Mucosa of rectum (tissue), 2 donors: ENCODE data around the gene GNGT1.
A peak's percentile ranks its signal among the peaks of the same experiment; 100 is the strongest.

Source experiments
- H3K27ac ChIP-seq, 2 donors: one replicate each; pipeline ENCODE4 v1.7.0; 2013; ENCODE audit warnings: inconsistent platforms in 2 of 2, low read depth in 2 of 2, low read length in 2 of 2
- H3K27me3 ChIP-seq, 2 donors: one replicate each; pipeline ENCODE4 v1.7.0; 2013; ENCODE audit warnings: low read length in 2 of 2; ENCODE audit not compliant: control insufficient read depth in 2 of 2, insufficient read depth in 2 of 2
- H3K36me3 ChIP-seq, 2 donors: one replicate each; pipeline ENCODE4 v1.7.0; 2013; ENCODE audit warnings: low read length in 2 of 2; ENCODE audit not compliant: control insufficient read depth in 2 of 2, insufficient read depth in 2 of 2
- H3K4me1 ChIP-seq, 2 donors: one replicate each; pipeline ENCODE4 v1.7.0; 2013; ENCODE audit warnings: low read length in 2 of 2, mild to moderate bottlenecking in 1 of 2; ENCODE audit not compliant: control insufficient read depth in 2 of 2, insufficient read depth in 2 of 2
- H3K4me3 ChIP-seq, 2 donors: one replicate each; pipeline ENCODE4 v1.7.0; 2013; ENCODE audit warnings: low read length in 2 of 2
- H3K9ac ChIP-seq, 2 donors: one replicate each; pipeline ENCODE4 v1.7.0; 2013; ENCODE audit warnings: low read length in 2 of 2, low read depth in 1 of 2, mild to moderate bottlenecking in 1 of 2
- H3K9me3 ChIP-seq, 2 donors: one replicate each; pipeline ENCODE4 v1.7.0; 2013; ENCODE audit warnings: low read length in 2 of 2; ENCODE audit not compliant: control insufficient read depth in 2 of 2
- donor health status: healthy.
- donor health status: Normal muscosa, but diverticular disease.

Gene GNGT1

DNA sequence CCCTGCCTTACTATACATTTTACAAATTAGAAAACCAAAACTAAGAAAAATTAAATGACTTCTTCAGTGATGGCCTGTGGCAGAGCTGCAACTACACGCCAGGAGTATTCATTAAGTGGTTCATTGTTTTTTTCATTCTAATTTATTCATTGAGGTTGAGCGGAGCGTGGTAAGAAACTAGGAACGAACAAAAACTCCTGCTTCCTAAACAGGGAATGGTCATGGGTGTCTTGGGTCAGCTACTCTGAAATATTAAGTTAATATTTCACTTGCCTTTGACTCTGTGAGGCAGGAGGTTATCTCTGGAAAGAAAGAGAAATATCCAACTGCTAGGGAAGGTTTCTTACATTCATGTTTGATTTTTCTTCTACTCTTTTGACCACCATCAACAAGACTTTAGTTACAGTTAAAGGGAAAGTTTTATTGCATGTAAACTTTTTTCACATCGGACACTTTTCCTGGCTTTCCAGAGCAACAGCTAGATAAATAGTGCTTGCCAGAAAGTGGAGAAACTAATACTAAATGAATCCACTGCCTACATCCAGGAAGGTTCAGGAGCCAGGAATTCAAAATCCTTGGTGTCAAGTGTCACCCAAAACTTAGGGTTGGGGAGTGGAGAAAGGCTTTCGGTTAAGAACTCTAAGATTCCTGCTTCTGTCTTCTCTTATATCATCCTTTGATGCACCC, 14.3 kb downstream of the GNGT1 start:
- H3K4me1 ChIP-seq, result no peaks in the 10 kb centered on the region
- peaks cover 5 to 8% of the 10 kb centered on the region in 2 donors for H3K27me3 ChIP-seq
- peak overlapping the region in 1 of 2 donors; percentile 58 for H3K27ac ChIP-seq
- H3K36me3 ChIP-seq, result no peaks in the 10 kb centered on the region
- H3K9ac ChIP-seq, result no peak overlapping the region
- no peaks in the 10 kb centered on the region for H3K9me3 ChIP-seq
- H3K4me3 ChIP-seq, result peak overlapping the region in 1 of 2 donors; percentile 16

DNA sequence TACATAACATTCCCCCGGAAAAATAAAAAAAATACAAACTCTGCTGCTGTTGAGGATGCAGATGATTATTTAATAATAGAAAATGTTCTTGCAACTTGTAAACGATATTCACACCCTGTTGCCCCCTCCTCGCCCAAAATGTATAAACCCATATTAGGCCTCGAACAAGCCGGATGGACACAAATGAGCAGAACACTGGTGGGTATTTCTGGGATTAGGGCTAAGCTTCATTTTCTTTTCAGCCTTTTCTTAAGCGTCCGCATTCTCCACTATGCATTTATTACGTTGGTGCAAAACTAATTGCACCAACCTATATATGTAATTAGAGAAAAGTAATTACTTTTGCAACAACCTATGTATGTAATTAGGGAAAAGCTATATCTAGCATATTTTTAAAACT, 14.8 kb downstream of the GNGT1 start:
- no peaks in the 10 kb centered on the region for H3K9me3 ChIP-seq
- peak overlapping the region; percentile 58 to 77 for H3K27ac ChIP-seq
- H3K27me3 ChIP-seq, result peaks cover 5 to 8% of the 10 kb centered on the region in 2 donors
- H3K4me3 ChIP-seq, result peak overlapping the region; percentile 16 to 71
- H3K36me3 ChIP-seq, result no peaks in the 10 kb centered on the region
- H3K9ac ChIP-seq, result peak overlapping the region in 1 of 2 donors; percentile 70
- no peaks in the 10 kb centered on the region for H3K4me1 ChIP-seq

- Histone ChIP-seq H3K27ac (peak within 1 kb of the TSS; percentile 77 to 79), H3K9ac (peak within 1 kb of the TSS; percentile 64 to 70), H3K4me1 (no peaks in the 10 kb centered on the region), H3K27me3 (peaks cover 5 to 8% of the 10 kb centered on the region in 2 donors), H3K4me3 (peak within 1 kb of the TSS; percentile 63 to 71), H3K36me3 (no peaks in the 10 kb centered on the region), H3K9me3 (no peaks in the 10 kb centered on the region)
Measured at GRCh38 chr7:93921607-93922566, 15.5 kb downstream of the GNGT1 start, which contains the start of gene GNG11. Gene GNG11, plus strand, starts transcription at chr7:93921735. Its CDS starts 403 bp downstream, at chr7:93922138.

GRCh38 chr7:93923296-93923695, 16.9 kb downstream of the GNGT1 start:
- Histone ChIP-seq H3K9ac (no peak overlapping the region), H3K4me3 (peak overlapping the region; percentile 41 to 71), H3K27ac (no peak overlapping the region), H3K36me3 (no peaks in the 10 kb centered on the region), H3K4me1 (no peaks in the 10 kb centered on the region), H3K9me3 (no peaks in the 10 kb centered on the region), H3K27me3 (peaks cover 5 to 8% of the 10 kb centered on the region in 2 donors)

DNA sequence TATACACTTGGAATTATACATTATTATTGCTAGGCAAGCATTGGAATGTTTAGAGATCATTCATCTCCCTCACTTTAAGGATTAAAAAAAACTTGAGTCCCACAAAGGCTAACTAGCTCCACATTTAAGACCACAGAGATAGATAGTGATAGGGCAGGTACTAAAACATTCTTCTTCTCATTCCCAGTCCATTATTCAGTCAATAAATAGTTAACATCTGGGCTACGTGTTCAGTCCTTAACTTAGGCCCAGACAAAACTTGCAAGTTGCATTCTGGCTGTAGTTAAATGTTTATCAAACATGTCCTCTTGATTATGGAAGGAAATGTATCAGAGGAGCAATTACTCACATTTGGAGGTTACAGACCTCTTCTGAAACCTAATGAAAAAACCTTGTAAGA, 17.6 kb downstream of the GNGT1 start:
- H3K4me3 ChIP-seq, result peak overlapping the region; percentile 41 to 71
- no peaks in the 10 kb centered on the region for H3K9me3 ChIP-seq
- H3K27ac ChIP-seq, result no peak overlapping the region
- H3K27me3 ChIP-seq, result peaks cover 5 to 8% of the 10 kb centered on the region in 2 donors
- H3K36me3 ChIP-seq, result no peaks in the 10 kb centered on the region
- H3K4me1 ChIP-seq, result no peaks in the 10 kb centered on the region
- H3K9ac ChIP-seq, result no peak overlapping the region

DNA sequence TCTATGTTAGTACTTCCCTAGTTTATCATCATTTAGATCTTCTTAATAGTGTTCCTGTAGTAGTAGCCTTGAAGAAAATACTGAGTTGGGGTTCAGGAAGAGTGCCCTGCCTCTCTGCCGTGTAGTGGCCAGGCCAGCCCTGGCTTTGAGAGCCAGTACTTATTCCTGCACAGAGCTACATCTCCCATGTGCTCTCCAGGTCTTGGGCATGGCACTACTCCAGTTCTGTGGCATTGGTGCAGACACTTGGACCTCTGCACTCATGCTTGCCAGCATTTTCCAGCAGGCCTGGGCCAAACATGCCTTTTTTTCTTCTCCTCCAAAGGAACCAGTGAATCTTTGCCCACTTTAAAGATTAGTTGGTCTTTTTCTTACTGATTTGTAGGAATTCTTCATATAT, 20.4 kb downstream of the GNGT1 start:
- H3K9ac ChIP-seq, result no peak overlapping the region

DNA sequence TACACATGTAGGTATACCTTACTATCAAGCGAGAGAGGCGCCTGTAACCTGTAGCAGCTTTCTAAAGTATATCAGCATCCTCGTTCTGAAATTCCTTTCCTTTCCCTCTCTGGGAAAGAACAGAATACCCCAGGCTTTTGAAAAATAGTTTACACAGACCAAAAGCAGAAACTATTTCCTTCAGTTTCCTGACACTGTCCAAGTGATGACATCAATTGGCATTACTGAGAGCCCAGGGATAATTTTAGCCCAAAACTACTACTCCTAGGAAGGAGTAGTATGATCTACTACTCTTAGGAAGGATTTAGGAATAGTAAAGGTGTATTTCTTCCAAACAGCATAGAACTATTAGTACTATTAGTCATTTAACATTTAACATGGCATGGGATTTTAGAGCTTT, 21.2 kb downstream of the GNGT1 start:
- H3K4me1 ChIP-seq, result no peaks in the 10 kb centered on the region
- H3K9me3 ChIP-seq, result no peaks in the 10 kb centered on the region
- H3K9ac ChIP-seq, result no peak overlapping the region
- peaks cover 0 to 2% of the 10 kb centered on the region in 2 donors for H3K27me3 ChIP-seq
- H3K27ac ChIP-seq, result no peak overlapping the region
- no peaks in the 10 kb centered on the region for H3K36me3 ChIP-seq
- no peak overlapping the region for H3K4me3 ChIP-seq

More for the DNA sequence above, 20.4 kb downstream of the GNGT1 start:
- H3K27ac ChIP-seq, result no peak overlapping the region
- H3K27me3 ChIP-seq, result peaks cover 3 to 4% of the 10 kb centered on the region in 2 donors
- H3K36me3 ChIP-seq, result no peaks in the 10 kb centered on the region
- no peaks in the 10 kb centered on the region for H3K9me3 ChIP-seq
- H3K4me1 ChIP-seq, result no peaks in the 10 kb centered on the region
- H3K4me3 ChIP-seq, result no peak overlapping the region

DNA sequence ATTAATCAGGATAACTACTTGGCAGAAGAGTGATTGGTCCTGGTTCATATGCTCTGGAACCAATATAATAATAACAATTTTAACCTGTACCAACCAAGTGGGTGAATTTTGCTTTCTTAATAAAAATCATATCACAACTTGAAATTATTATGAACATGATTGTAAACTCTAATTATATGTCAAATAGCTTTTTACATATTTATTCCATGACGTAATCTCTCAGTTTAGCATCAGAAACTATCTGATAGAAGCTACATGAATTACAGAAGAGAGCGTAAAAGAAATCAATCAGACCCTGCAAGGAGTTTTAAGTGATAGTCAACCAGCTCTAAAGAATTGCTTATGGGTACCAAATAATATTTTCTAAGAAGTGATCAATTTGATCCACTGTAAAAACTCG, 25.3 kb downstream of the GNGT1 start:
- Histone ChIP-seq H3K4me3 (no peak overlapping the region), H3K27ac (no peak overlapping the region), H3K27me3 (no peaks in the 10 kb centered on the region), H3K9ac (no peak overlapping the region), H3K36me3 (no peaks in the 10 kb centered on the region), H3K4me1 (no peaks in the 10 kb centered on the region), H3K9me3 (no peaks in the 10 kb centered on the region)

- Histone ChIP-seq H3K27me3 (no peaks in the 10 kb centered on the region), H3K4me3 (no peak overlapping the region), H3K27ac (no peak overlapping the region), H3K4me1 (no peaks in the 10 kb centered on the region), H3K36me3 (no peaks in the 10 kb centered on the region), H3K9me3 (no peaks in the 10 kb centered on the region), H3K9ac (no peak overlapping the region)
Measured at GRCh38 chr7:93933156-93933555, 26.8 kb downstream of the GNGT1 start.

- H3K27ac ChIP-seq, result no peak overlapping the region
Measured at GRCh38 chr7:93935102-93935501, 28.7 kb downstream of the GNGT1 start.

More at GRCh38 chr7:93935102-93935501, 28.7 kb downstream of the GNGT1 start:
- Histone ChIP-seq H3K36me3 (no peaks in the 10 kb centered on the region), H3K4me3 (no peak overlapping the region), H3K9me3 (no peaks in the 10 kb centered on the region), H3K4me1 (no peaks in the 10 kb centered on the region), H3K9ac (no peak overlapping the region), H3K27me3 (no peaks in the 10 kb centered on the region)
